ENCODE measurements around the gene PTCD1. TPM values are rescaled to one million over a fixed set of nuclear protein-coding genes. Genes with fewer than 3 reads are reported as not detected.

PTCD1 gene
- total and polyA plus RNA-seq, 2 of the 8 experiments (the other 6 are each of a cell fraction or from before 2014, with no cell fraction given): 7.5 to 7.6 TPM

DNA sequence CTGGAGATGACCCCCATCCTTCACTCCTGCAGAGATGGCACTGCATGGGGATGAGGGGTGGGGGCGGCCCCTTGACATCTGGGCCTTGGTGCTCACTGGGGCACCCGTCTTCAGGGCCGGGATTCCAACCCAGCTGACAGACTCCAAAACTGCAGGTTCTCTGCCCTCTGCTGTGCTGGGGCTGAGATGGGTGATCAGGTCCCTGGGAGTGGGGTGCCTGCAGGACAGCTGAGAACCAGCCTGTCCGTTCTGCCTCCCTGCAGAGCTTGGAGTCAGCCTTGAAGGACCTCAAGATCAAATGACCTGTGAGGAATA is 44.5 kb downstream of the PTCD1 start:
- Histone ChIP-seq H3K4me2 (ENCODE audit: insufficient read depth in 1 of 2, low read depth in 2 of 2, low read length in 2 of 2) (peak overlapping the region in 1 of 2 experiments; percentile 55; a peak in 1 of 4 replicates), H4K5ac (ENCODE audit: insufficient read length, low read depth, low read length) (no peak overlapping the region), H3K9ac (replicated peaks in 1 of 4; ENCODE audit: extremely low read depth in 1 of 4, low read depth in 3 of 4, low read length in 3 of 4) (no peak overlapping the region), H3K27ac (ENCODE audit: low read depth, low read length) (no peak overlapping the region), H3K23me2 (ENCODE audit: low read depth, low read length) (peaks cover 4% of the 10 kb centered on the region; the same call in 1 of the 2 replicates), H3K27me3 (replicated peaks in 1 of 4; ENCODE audit: control insufficient read depth in 3 of 4, extremely low read depth in 1 of 4, insufficient read depth in 3 of 4, low read length in 3 of 4) (no peaks in the 10 kb centered on the region), H3K36me3 (ENCODE audit: control insufficient read depth in 2 of 4, insufficient read depth in 4 of 4, low read length in 3 of 4) (peaks cover 12 to 63% (median 31%) of the 10 kb centered on the region in 4 experiments), H3K9me3 (ENCODE audit: insufficient read depth in 2 of 2, low read depth in 1 of 2, low read length in 1 of 2) (no peaks in the 10 kb centered on the region), H2BK15ac (ENCODE audit: low read length) (no peak overlapping the region), H2BK12ac (ENCODE audit: low read depth, low read length) (no peak overlapping the region), H3K56ac (replicated peaks; ENCODE audit: insufficient read length, low read depth, low read length) (no peak overlapping the region), H2AFZ (ENCODE audit: low read length) (no peak overlapping the region), H3K79me2 (ENCODE audit: control insufficient read depth in 1 of 2, insufficient read depth in 2 of 2, low read length in 2 of 2) (no peaks in the 10 kb centered on the region), H3K18ac (ENCODE audit: extremely low read depth, low read length) (no peak overlapping the region), H2BK120ac (replicated peaks; ENCODE audit: low read depth, low read length) (no peak overlapping the region), H3K4me3 (ENCODE audit: extremely low read depth in 1 of 4, insufficient read depth in 2 of 4, low read depth in 3 of 4, low read length in 4 of 4) (peak overlapping the region in 1 of 4 experiments; percentile 70; a peak in 1 of 8 replicates), H2AK5ac (ENCODE audit: low read depth, low read length) (no peak overlapping the region), H4K20me1 (replicated peaks in 1 of 2; ENCODE audit: control insufficient read depth in 1 of 2, insufficient read depth in 2 of 2, low read length in 2 of 2) (peaks cover 10 to 18% of the 10 kb centered on the region in 2 experiments), H4K8ac (ENCODE audit: extremely low read depth, insufficient read depth, low read length) (no peak overlapping the region), H2BK5ac (ENCODE audit: low read depth, low read length) (no peak overlapping the region), H4K91ac (replicated peaks; ENCODE audit: insufficient read length, low read length) (no peak overlapping the region), H3K4me1 (replicated peaks in 1 of 4; ENCODE audit: control insufficient read depth in 3 of 4, insufficient read depth in 4 of 4, low read length in 3 of 4) (peaks cover 2 to 12% (median 5%) of the 10 kb centered on the region in 4 experiments; a peak in 6 of 7 replicates), H3K79me1 (ENCODE audit: low read depth, low read length) (no peaks in the 10 kb centered on the region), H3K23ac (ENCODE audit: insufficient read length) (no peak overlapping the region), H3K4ac (replicated peaks; ENCODE audit: insufficient read length, low read depth, low read length) (peak overlapping the region; percentile 44), H3K14ac (ENCODE audit: insufficient read length) (no peak overlapping the region), H2BK20ac (ENCODE audit: low read length) (no peak overlapping the region)
- no peak for DNase-seq (ENCODE audit: low read depth in 1 of 2, low spot score in 2 of 2)
- TF ChIP-seq POLR2A (IDR thresholded peaks at IDR 0.05; ENCODE audit: control extremely low read depth in 1 of 2, low read depth in 2 of 2, low read length in 2 of 2): peak in 1 of 2 experiments; percentile 47; a peak in 1 of 3 replicates
- TF ChIP-seq SIX5 (IDR thresholded peaks at IDR 0.05; ENCODE audit: low read depth, low read length): no peak
- FAIRE-seq: no peak
- ChIA-PET POLR2A (ENCODE audit: partially characterized antibody) (interaction anchor here (0.8 to 7.9 kb wide), 18 partner anchors 11 to 65 kb away, joined by 3 to 150 read pairs (median 4); partner anchors contain the start of genes ARPC1B, BUD31, CPSF4 and PDAP1), CTCF (ENCODE audit: partially characterized antibody) (interaction anchor here (1.1 to 7.1 kb wide), 8 partner anchors 15 to 89 kb away, joined by 3 to 40 read pairs (median 5); no protein-coding TSS in a partner anchor)
- 90% methylated on average over 4 of the region's 4 CpGs; no CpG with 5 or more reads in 1 of the 2 experiments for WGBS, 2 experiments (ENCODE audit: extremely low coverage in 1 of 2, insufficient coverage in 1 of 2, insufficient read length in 1 of 2, insufficient replicate concordance in 2 of 2, low coverage in 1 of 2, low lambda C conversion rate in 2 of 2, missing lambda C conversion rate in 1 of 2)
